SJSA1 (cell line): ENCODE data around the gene C1orf105. TPM values are rescaled to one million over a fixed set of nuclear protein-coding genes. Genes with fewer than 3 reads are reported as not detected.
"Not testable (repeated sequence)": the region's sequence is repeated elsewhere in the genome, so short reads cannot be mapped to it uniquely, and the experiment has no call there.

Source experiments
- DNase-seq, 2 experiments: peaks; one replicate each; pipeline ENCODE4 v3.0.0-alpha.2; 2015 to 2020; ENCODE audit warnings: low spot score in 2 of 2, low read depth in 1 of 2
- H3K27ac ChIP-seq: fragments of 250-450 bp; sonication (Bioruptor Pico); 2 replicates; pipeline ENCODE4 v1.5.1; 2020; ENCODE audit warnings: mild to moderate bottlenecking, moderate library complexity
- H3K27me3 ChIP-seq: fragments of 250-450 bp; sonication (Bioruptor Pico); replicated peaks from 2 replicates; pipeline ENCODE4 v1.5.1; 2020; ENCODE audit warnings: mild to moderate bottlenecking, moderate library complexity
- H3K36me3 ChIP-seq: fragments of 250-450 bp; sonication (Bioruptor Pico); 2 replicates; pipeline ENCODE4 v1.5.1; 2020; ENCODE audit warnings: mild to moderate bottlenecking
- H3K4me1 ChIP-seq: fragments of 250-450 bp; sonication (Bioruptor Pico); replicated peaks from 2 replicates; pipeline ENCODE4 v1.6.1; 2021; ENCODE audit warnings: mild to moderate bottlenecking
- H3K4me3 ChIP-seq: fragments of 250-450 bp; sonication (Bioruptor Pico); 2 replicates; pipeline ENCODE4 v1.5.1; 2020; ENCODE audit warnings: mild to moderate bottlenecking
- H3K9me3 ChIP-seq: fragments of 250-450 bp; sonication (Bioruptor Pico); replicated peaks from 2 replicates; pipeline ENCODE4 v1.5.1; 2020; ENCODE audit warnings: mild to moderate bottlenecking
- total RNA-seq: library from RNA; depleted of rRNA; stranded (reverse); fragments of >200 nt; shearing (Covaris generic); gene quantifications from 2 replicates; pipeline ENCODE4 v1.2.3, GENCODE V29; 2014; rRNA removed

C1orf105 gene
- total RNA-seq, result not detected in 2 replicates

GRCh38 chr1:172420385-172420784 is at the start of gene C1orf105:
TSS of gene C1orf105 (plus strand) at chr1:172420685. CDS start at chr1:172420886, 201 bp downstream.
- H3K36me3 ChIP-seq, result no peaks in the 10 kb centered on the region
- no peaks in the 10 kb centered on the region for H3K9me3 ChIP-seq
- DNase-seq, result no peak
- H3K4me1 ChIP-seq, result no peaks in the 10 kb centered on the region
- H3K27me3 ChIP-seq, result no peaks in the 10 kb centered on the region
- H3K27ac ChIP-seq, result no peak within 1 kb of the TSS
- no peak within 1 kb of the TSS for H3K4me3 ChIP-seq

- not testable (repeated sequence) for H3K27ac ChIP-seq, H3K27me3 ChIP-seq, H3K4me1 ChIP-seq, H3K9me3 ChIP-seq, H3K36me3 ChIP-seq, H3K4me3 ChIP-seq, DNase-seq
Observed at GRCh38 chr1:172371646-172372045, 48.8 kb upstream of the C1orf105 start.

GRCh38 chr1:172373864-172374263 is 46.6 kb upstream of the C1orf105 start:
- H3K4me3 ChIP-seq, result no peak overlapping the region
- H3K27ac ChIP-seq, result no peak overlapping the region
- no peaks in the 10 kb centered on the region for H3K27me3 ChIP-seq
- H3K36me3 ChIP-seq, result no peaks in the 10 kb centered on the region
- DNase-seq, result no peak
- no peaks in the 10 kb centered on the region for H3K4me1 ChIP-seq
- H3K9me3 ChIP-seq, result no peaks in the 10 kb centered on the region

GRCh38 chr1:172375211-172375631 is 45.3 kb upstream of the C1orf105 start:
- no peak for DNase-seq
- H3K27ac ChIP-seq, result no peak overlapping the region
- no peaks in the 10 kb centered on the region for H3K27me3 ChIP-seq

GRCh38 chr1:172376431-172376830 is 44.1 kb upstream of the C1orf105 start:
- Histone ChIP-seq H3K27ac (no peak overlapping the region), H3K36me3 (no peaks in the 10 kb centered on the region), H3K27me3 (no peaks in the 10 kb centered on the region), H3K4me1 (no peaks in the 10 kb centered on the region; the same call in 1 of the 2 replicates), H3K4me3 (no peak overlapping the region), H3K9me3 (no peaks in the 10 kb centered on the region)
- no peak for DNase-seq

More at GRCh38 chr1:172375211-172375631, 45.3 kb upstream of the C1orf105 start:
- Histone ChIP-seq H3K36me3 (no peaks in the 10 kb centered on the region), H3K4me1 (no peaks in the 10 kb centered on the region), H3K4me3 (no peak overlapping the region), H3K9me3 (no peaks in the 10 kb centered on the region)

GRCh38 chr1:172377565-172377964 is 42.9 kb upstream of the C1orf105 start:
- Histone ChIP-seq H3K4me3 (no peak overlapping the region), H3K4me1 (peaks cover 7% of the 10 kb centered on the region), H3K9me3 (no peaks in the 10 kb centered on the region), H3K36me3 (no peaks in the 10 kb centered on the region), H3K27ac (no peak overlapping the region), H3K27me3 (no peaks in the 10 kb centered on the region)
- DNase-seq, result no peak

- no peaks in the 10 kb centered on the region for H3K27me3 ChIP-seq
- no peak overlapping the region for H3K4me3 ChIP-seq
- H3K36me3 ChIP-seq, result no peaks in the 10 kb centered on the region
- H3K27ac ChIP-seq, result no peak overlapping the region
- no peaks in the 10 kb centered on the region for H3K9me3 ChIP-seq
- peaks cover 13% of the 10 kb centered on the region for H3K4me1 ChIP-seq
- DNase-seq, result no peak
Observed at GRCh38 chr1:172378109-172378760, 42.2 kb upstream of the C1orf105 start.

- Histone ChIP-seq H3K4me3 (no peak overlapping the region), H3K27me3 (no peaks in the 10 kb centered on the region), H3K9me3 (no peaks in the 10 kb centered on the region), H3K27ac (no peak overlapping the region), H3K36me3 (no peaks in the 10 kb centered on the region), H3K4me1 (peaks cover 25% of the 10 kb centered on the region)
- no peak for DNase-seq
Observed at GRCh38 chr1:172380441-172381244, 39.8 kb upstream of the C1orf105 start.

GRCh38 chr1:172381946-172382345 is 38.5 kb upstream of the C1orf105 start:
- no peak for DNase-seq
- no peak overlapping the region for H3K27ac ChIP-seq

GRCh38 chr1:172382406-172382805 is 38.1 kb upstream of the C1orf105 start:
- DNase-seq, result no peak
- Histone ChIP-seq H3K36me3 (no peaks in the 10 kb centered on the region), H3K9me3 (no peaks in the 10 kb centered on the region), H3K27ac (no peak overlapping the region), H3K4me3 (no peak overlapping the region), H3K27me3 (no peaks in the 10 kb centered on the region), H3K4me1 (peaks cover 29% of the 10 kb centered on the region)

More at GRCh38 chr1:172381946-172382345, 38.5 kb upstream of the C1orf105 start:
- H3K4me3 ChIP-seq, result no peak overlapping the region
- H3K4me1 ChIP-seq, result peaks cover 29% of the 10 kb centered on the region
- H3K36me3 ChIP-seq, result no peaks in the 10 kb centered on the region
- no peaks in the 10 kb centered on the region for H3K9me3 ChIP-seq
- H3K27me3 ChIP-seq, result no peaks in the 10 kb centered on the region

- Histone ChIP-seq H3K4me3 (no peak overlapping the region), H3K27ac (peak overlapping the region; percentile 41), H3K9me3 (no peaks in the 10 kb centered on the region), H3K27me3 (no peaks in the 10 kb centered on the region), H3K4me1 (peaks cover 29% of the 10 kb centered on the region), H3K36me3 (no peaks in the 10 kb centered on the region)
- no peak for DNase-seq
Observed at GRCh38 chr1:172382990-172383389, 37.5 kb upstream of the C1orf105 start.

- Histone ChIP-seq H3K36me3 (no peaks in the 10 kb centered on the region), H3K9me3 (no peaks in the 10 kb centered on the region), H3K4me1 (peaks cover 29% of the 10 kb centered on the region), H3K27me3 (no peaks in the 10 kb centered on the region), H3K27ac (peak overlapping the region; percentile 41), H3K4me3 (no peak overlapping the region)
- peak in 1 of 2 experiments; percentile 50 for DNase-seq
Observed at GRCh38 chr1:172383536-172383935, 36.9 kb upstream of the C1orf105 start.

GRCh38 chr1:172384656-172385055 is 35.8 kb upstream of the C1orf105 start:
- DNase-seq, result no peak
- H3K36me3 ChIP-seq, result no peaks in the 10 kb centered on the region
- peaks cover 29% of the 10 kb centered on the region for H3K4me1 ChIP-seq
- H3K9me3 ChIP-seq, result no peaks in the 10 kb centered on the region
- no peak overlapping the region for H3K27ac ChIP-seq
- H3K4me3 ChIP-seq, result no peak overlapping the region
- H3K27me3 ChIP-seq, result no peaks in the 10 kb centered on the region

- H3K27me3 ChIP-seq, result no peaks in the 10 kb centered on the region
- no peak overlapping the region for H3K27ac ChIP-seq
- H3K9me3 ChIP-seq, result no peaks in the 10 kb centered on the region
- no peaks in the 10 kb centered on the region for H3K36me3 ChIP-seq
- no peak overlapping the region for H3K4me3 ChIP-seq
- peaks cover 29% of the 10 kb centered on the region for H3K4me1 ChIP-seq
- DNase-seq, result no peak
Observed at GRCh38 chr1:172386046-172386445, 34.4 kb upstream of the C1orf105 start.
